Spleen (tissue), 11 donors: ENCODE measurements around the gene ZNF487. TPM values are rescaled to one million over a fixed set of nuclear protein-coding genes. Genes with fewer than 3 reads are reported as not detected.

Experiments used
- DNase-seq: peaks from one replicate; pipeline ENCODE4 v3.0.0-alpha.2; 2020
- H3K27ac ChIP-seq, 8 donors: fragments of 200-600 bp; sonication (generic) in 7 of 8; 1 replicate in 4 of 8; 2 replicates in 4 of 8; pipeline versions ENCODE4 v1.5.0 to v1.8.0; 2016 to 2021; ENCODE audit warnings: inconsistent platforms in 4 of 8, mild to moderate bottlenecking in 4 of 8, moderate library complexity in 1 of 8
- H3K27me3 ChIP-seq, 7 donors: fragments of 200-600 bp; sonication (generic) in 6 of 7; replicated peaks in 1 of 7; 1 replicate in 4 of 7; 2 replicates in 3 of 7; pipeline versions ENCODE4 v1.5.0 to v1.8.0; 2016 to 2021; ENCODE audit warnings: inconsistent platforms in 3 of 7, mild to moderate bottlenecking in 1 of 7
- H3K36me3 ChIP-seq, 6 donors: fragments of 200-600 bp; sonication (generic) in 5 of 6; 1 replicate in 4 of 6; 2 replicates in 2 of 6; pipeline versions ENCODE4 v1.5.0 to v1.8.0; 2016 to 2021; ENCODE audit warnings: inconsistent platforms in 2 of 6
- H3K4me1 ChIP-seq, 6 donors: fragments of 200-600 bp; sonication (generic) in 5 of 6; 1 replicate in 3 of 6; 2 replicates in 3 of 6; pipeline versions ENCODE4 v1.5.0 to v1.8.0; 2016 to 2021; ENCODE audit warnings: inconsistent platforms in 3 of 6
- H3K4me3 ChIP-seq, 8 donors: fragments of 200-600 bp; sonication (generic) in 7 of 8; 1 replicate in 4 of 8; 2 replicates in 4 of 8; pipeline versions ENCODE4 v1.5.0 to v1.8.0; 2016 to 2021; ENCODE audit warnings: inconsistent platforms in 4 of 8, mild to moderate bottlenecking in 4 of 8, moderate library complexity in 2 of 8
- H3K9me3 ChIP-seq, 8 donors: fragments of 200-600 bp; sonication (generic) in 7 of 8; 1 replicate in 4 of 8; 2 replicates in 4 of 8; pipeline versions ENCODE4 v1.5.0 to v1.8.0; 2016 to 2021; ENCODE audit warnings: inconsistent platforms in 4 of 8
- CTCF ChIP-seq, 11 experiments: fragments of 200-600 bp in 7 of 11; fragments of 450-650 bp in 4 of 11; sonication (generic) in 4 of 11; IDR thresholded peaks in 8 of 11; conservative IDR thresholded peaks in 3 of 11; 1 replicate in 7 of 11; 2 replicates in 4 of 11; pipeline versions ENCODE4 v1.4.0 to v1.8.0; 2016 to 2021; ENCODE audit warnings: antibody characterized with exemption in 11 of 11, inconsistent platforms in 4 of 11, mild to moderate bottlenecking in 1 of 11
- POLR2A ChIP-seq, 3 donors: fragments of 450-650 bp; IDR thresholded peaks; one replicate each; pipeline ENCODE4 v1.5.1; 2017; ENCODE audit warnings: antibody characterized with exemption in 3 of 3, mild to moderate bottlenecking in 1 of 3
- POLR2AphosphoS5 ChIP-seq, 3 donors: sonication (generic); formaldehyde crosslinking; IDR thresholded peaks; one replicate each; pipeline ENCODE4 v1.5.1; 2017; ENCODE audit warnings: antibody characterized with exemption in 3 of 3
- WGBS, 5 donors: extraction: QIAGEN DNeasy Blood & Tissue Kit in 3 of 5; methylation state at CpG; one replicate each; pipeline versions ENCODE4 v1.1.5 to v1.1.7; 2013 to 2018; 5-methylcytosine and 5-hydroxymethylcytosine counted together
- intact Hi-C: fragments of 100-400 bp; cut with DNase I; formaldehyde crosslinking; loops from one replicate; pipeline ENCODE4 v1.15.0; 2023; ENCODE audit warnings: low total_unique reads
- polyA plus RNA-seq, 3 donors: library from polyadenylated mRNA; stranded (reverse); fragments of 200-250 nt; gene quantifications; one replicate each; pipeline ENCODE4 v1.2.1, GENCODE V29; 2013
- total RNA-seq, 7 donors: library from RNA; depleted of rRNA in 3 of 7; stranded (reverse); fragments of >200 nt in 3 of 7; fragmentation: NEBNext Ultra II Directional in 4 of 7; extraction: Animal tissue kit (Norgen Biotek cat#: 25700) in 4 of 7; gene quantifications; one replicate each; pipeline versions ENCODE4 v1.1.0 to v1.2.1, GENCODE V29; 2016 to 2021
- donor health status: healthy with polysubstance abuse.
- donor health status: DM: no; HTN: no; CAD: no; lungs with moderate emphysema.
- donor health status: DM: no; HTN: no; CAD: no.
- donor health status: Bipolar disorder and iron deficiency.
- donor health status: healthy.
- donor health status: DM: no; HTN: no; CAD: no.
- donor health status: DM: yes; HTN: yes; CAD: no.

The ZNF487 gene
- total and polyA plus RNA-seq, 10 donors, result 4.9 to 12.1 (median 7.4) TPM

GRCh38 chr10:43393606-43394360 is 43.1 kb upstream of the ZNF487 start:
- peak overlapping the region in 7 of 8 donors; percentile 28 to 100 (median 95) for H3K27ac ChIP-seq
- TF ChIP-seq POLR2A (IDR thresholded peaks at IDR 0.05) (no peak), POLR2AphosphoS5 (IDR thresholded peaks at IDR 0.05) (no peak), CTCF (IDR thresholded peaks at IDR 0.05 in 8 of 11, conservative IDR thresholded peaks at IDR 0.05 in 3 of 11) (no peak)
- H3K4me1 ChIP-seq, result peaks cover 53 to 95% (median 89%) of the 10 kb centered on the region in 6 donors
- peaks cover 0 to 70% (median 57%) of the 10 kb centered on the region in 6 donors for H3K36me3 ChIP-seq
- peak overlapping the region in 1 of 8 donors; percentile 79 for H3K4me3 ChIP-seq
- no peaks in the 10 kb centered on the region for H3K27me3 ChIP-seq
- intact Hi-C loops, result no loop called here
- WGBS, 5 donors, result 64 to 86% (median 70%) methylated on average over 3 of the region's 3 CpGs
- no peaks in the 10 kb centered on the region for H3K9me3 ChIP-seq
- peak; percentile 54 for DNase-seq

- Histone ChIP-seq H3K9me3 (no peaks in the 10 kb centered on the region), H3K4me1 (peaks cover 56 to 95% (median 90%) of the 10 kb centered on the region in 6 donors), H3K27ac (peak overlapping the region in 7 of 8 donors; percentile 95 to 100 (median 99)), H3K36me3 (peaks cover 0 to 69% (median 50%) of the 10 kb centered on the region in 6 donors), H3K27me3 (no peaks in the 10 kb centered on the region), H3K4me3 (peak overlapping the region in 4 of 8 donors; percentile 61 to 79 (median 78))
- intact Hi-C loops, result no loop called here
- no peak for TF ChIP-seq CTCF (IDR thresholded peaks at IDR 0.05 in 8 of 11, conservative IDR thresholded peaks at IDR 0.05 in 3 of 11)
- no peak for TF ChIP-seq POLR2AphosphoS5 (IDR thresholded peaks at IDR 0.05)
- TF ChIP-seq POLR2A (IDR thresholded peaks at IDR 0.05), result no peak
- peak; percentile 59 for DNase-seq
- WGBS, 5 donors, result 71 to 86% (median 80%) methylated on average over 6 of the region's 6 CpGs
Observed at GRCh38 chr10:43394868-43395267, 42.0 kb upstream of the ZNF487 start.

DNA sequence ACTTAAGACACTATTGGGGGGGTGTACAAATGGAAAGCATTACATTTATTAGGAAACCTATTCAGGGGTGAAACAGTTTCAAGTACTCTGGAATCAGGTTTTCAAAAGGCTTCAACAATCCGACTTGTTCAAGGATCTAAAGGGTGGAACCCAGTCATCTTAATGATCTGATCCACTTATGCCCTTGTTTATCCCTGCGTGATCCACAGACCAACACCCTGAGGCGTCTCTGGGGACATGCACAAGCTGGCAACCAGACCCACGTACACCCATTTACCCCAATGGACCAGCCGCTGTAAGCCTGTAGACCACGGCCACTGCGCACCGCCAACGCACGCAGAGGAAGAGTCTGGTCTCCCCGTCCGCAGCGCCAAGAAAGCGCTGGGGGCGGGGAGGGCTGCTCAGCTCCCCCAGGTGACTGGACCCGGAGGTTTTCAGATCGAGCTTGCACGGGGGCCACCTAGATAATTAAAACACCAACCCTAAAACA is 41.3 kb upstream of the ZNF487 start:
- intact Hi-C loops, result no loop called here
- TF ChIP-seq CTCF (IDR thresholded peaks at IDR 0.05 in 8 of 11, conservative IDR thresholded peaks at IDR 0.05 in 3 of 11) (no peak), POLR2AphosphoS5 (IDR thresholded peaks at IDR 0.05) (peak in 1 of 3 donors; percentile 30)
- WGBS, 5 donors, result 25 to 49% (median 43%) methylated on average over 17 to 18 of the region's 18 CpGs
- DNase-seq, result peak; percentile 84
- no peaks in the 10 kb centered on the region for H3K27me3 ChIP-seq
- H3K27ac ChIP-seq, result peak overlapping the region; percentile 86 to 100 (median 98)
- H3K4me1 ChIP-seq, result peaks cover 58 to 95% (median 90%) of the 10 kb centered on the region in 6 donors
- peaks cover 0 to 64% (median 43%) of the 10 kb centered on the region in 6 donors for H3K36me3 ChIP-seq
- H3K4me3 ChIP-seq, result peak overlapping the region; percentile 60 to 79 (median 72)
- no peaks in the 10 kb centered on the region for H3K9me3 ChIP-seq
